Stimulated activated naive B cell treated with anti-CD40 and anti-IgM and Interleukin-4, amounts not matched to agents 10 μg/mL and 1 μg/mL and 100 μg/mL, for 72 hours (primary cell): Measurements from ENCODE around the gene PCDH9.
A peak's percentile ranks its signal among the peaks of the same experiment; 100 is the strongest.

Experiments
- ATAC-seq, 2 donors: fragments of 150-1000 bp; cut with Tn5 transposase; replicated peaks; 2 replicates each; pipeline ENCODE4 v1.10.0; 2021; ENCODE audit warnings: moderate library complexity in 1 of 2
- DNase-seq: peaks from one replicate; pipeline ENCODE4 v3.0.0; 2021
- H3K27ac Mint-ChIP-seq: one replicate; pipeline ENCODE4 v1.8.0; 2022; ENCODE audit warnings: mild to moderate bottlenecking, mixed read lengths
- H3K27me3 Mint-ChIP-seq, 2 donors: one replicate each; pipeline ENCODE4 v1.8.0; 2022; ENCODE audit warnings: mixed read lengths in 2 of 2
- H3K36me3 Mint-ChIP-seq, 2 donors: one replicate each; pipeline ENCODE4 v1.8.0; 2022; ENCODE audit warnings: mixed read lengths in 2 of 2, mild to moderate bottlenecking in 1 of 2
- H3K4me1 Mint-ChIP-seq, 2 donors: one replicate each; pipeline ENCODE4 v1.8.0; 2022; ENCODE audit warnings: mixed read lengths in 2 of 2, mild to moderate bottlenecking in 1 of 2
- H3K4me3 Mint-ChIP-seq, 2 donors: one replicate each; pipeline ENCODE4 v1.8.0; 2022; ENCODE audit warnings: mild to moderate bottlenecking in 2 of 2, mixed read lengths in 2 of 2, moderate library complexity in 1 of 2
- H3K9me3 Mint-ChIP-seq, 2 donors: one replicate each; pipeline ENCODE4 v1.8.0; 2022; ENCODE audit warnings: mixed read lengths in 2 of 2, mild to moderate bottlenecking in 1 of 2

PCDH9 gene

GRCh38 chr13:67229481-67230403, at the start of gene PCDH9:
Gene PCDH9, minus strand, starts transcription at chr13:67230336. Its CDS starts 1,896 bp downstream, at chr13:67228440.
- no peaks in the 10 kb centered on the region for H3K27me3 Mint-ChIP-seq
- H3K4me1 Mint-ChIP-seq = peaks cover 7 to 16% of the 10 kb centered on the region in 2 donors
- ATAC-seq (no peak), DNase-seq (no peak)
- H3K27ac Mint-ChIP-seq = no peak within 1 kb of the TSS
- H3K4me3 Mint-ChIP-seq = no peak within 1 kb of the TSS
- no peaks in the 10 kb centered on the region for H3K9me3 Mint-ChIP-seq
- H3K36me3 Mint-ChIP-seq = peaks cover 13 to 14% of the 10 kb centered on the region in 2 donors

GRCh38 chr13:67278235-67278634, 48.1 kb upstream of the PCDH9 start:
- Mint-ChIP-seq H3K36me3 (no peaks in the 10 kb centered on the region), H3K9me3 (no peaks in the 10 kb centered on the region), H3K27ac (no peak overlapping the region), H3K27me3 (no peaks in the 10 kb centered on the region), H3K4me1 (no peaks in the 10 kb centered on the region), H3K4me3 (no peak overlapping the region)
- no peak for ATAC-seq
- no peak for DNase-seq

GRCh38 chr13:67277581-67277980, 47.4 kb upstream of the PCDH9 start:
- ATAC-seq = no peak
- no peak for DNase-seq
- H3K9me3 Mint-ChIP-seq = no peaks in the 10 kb centered on the region
- no peaks in the 10 kb centered on the region for H3K4me1 Mint-ChIP-seq
- no peak overlapping the region for H3K27ac Mint-ChIP-seq
- no peak overlapping the region for H3K4me3 Mint-ChIP-seq
- no peaks in the 10 kb centered on the region for H3K36me3 Mint-ChIP-seq
- H3K27me3 Mint-ChIP-seq = no peaks in the 10 kb centered on the region

GRCh38 chr13:67275351-67275960, 45.3 kb upstream of the PCDH9 start:
- Mint-ChIP-seq H3K4me1 (no peaks in the 10 kb centered on the region), H3K9me3 (no peaks in the 10 kb centered on the region), H3K36me3 (no peaks in the 10 kb centered on the region), H3K27me3 (no peaks in the 10 kb centered on the region), H3K4me3 (no peak overlapping the region), H3K27ac (no peak overlapping the region)
- ATAC-seq = no peak
- DNase-seq = no peak

- ATAC-seq (no peak), DNase-seq (no peak)
- Mint-ChIP-seq H3K36me3 (no peaks in the 10 kb centered on the region), H3K27me3 (no peaks in the 10 kb centered on the region), H3K4me3 (no peak overlapping the region), H3K9me3 (no peaks in the 10 kb centered on the region), H3K27ac (no peak overlapping the region), H3K4me1 (no peaks in the 10 kb centered on the region)
Measured at GRCh38 chr13:67273001-67273400, 42.9 kb upstream of the PCDH9 start.

- Mint-ChIP-seq H3K9me3 (no peaks in the 10 kb centered on the region), H3K4me3 (no peak overlapping the region), H3K4me1 (no peaks in the 10 kb centered on the region), H3K27ac (no peak overlapping the region), H3K36me3 (no peaks in the 10 kb centered on the region), H3K27me3 (peaks cover 0 to 8% of the 10 kb centered on the region in 2 donors)
- no peak for DNase-seq
- ATAC-seq = no peak
Measured at GRCh38 chr13:67267136-67267535, 37.0 kb upstream of the PCDH9 start.

GRCh38 chr13:67259208-67259607, 29.1 kb upstream of the PCDH9 start:
- H3K9me3 Mint-ChIP-seq = no peaks in the 10 kb centered on the region
- ATAC-seq (no peak), DNase-seq (no peak)
- no peaks in the 10 kb centered on the region for H3K36me3 Mint-ChIP-seq
- H3K4me3 Mint-ChIP-seq = no peak overlapping the region
- H3K27me3 Mint-ChIP-seq = peaks cover 4 to 8% of the 10 kb centered on the region in 2 donors
- no peak overlapping the region for H3K27ac Mint-ChIP-seq
- H3K4me1 Mint-ChIP-seq = no peaks in the 10 kb centered on the region

- no peaks in the 10 kb centered on the region for H3K9me3 Mint-ChIP-seq
- H3K4me3 Mint-ChIP-seq = no peak overlapping the region
- ATAC-seq (peak; percentile 46 to 50), DNase-seq (no peak)
- peaks cover 2 to 4% of the 10 kb centered on the region in 2 donors for H3K27me3 Mint-ChIP-seq
- H3K36me3 Mint-ChIP-seq = no peaks in the 10 kb centered on the region
- no peak overlapping the region for H3K27ac Mint-ChIP-seq
- no peaks in the 10 kb centered on the region for H3K4me1 Mint-ChIP-seq
Measured at GRCh38 chr13:67258482-67258881, 28.3 kb upstream of the PCDH9 start.

- Mint-ChIP-seq H3K36me3 (no peaks in the 10 kb centered on the region), H3K4me1 (peaks cover 0 to 2% of the 10 kb centered on the region in 2 donors), H3K9me3 (no peaks in the 10 kb centered on the region), H3K4me3 (no peak overlapping the region), H3K27ac (no peak overlapping the region), H3K27me3 (no peaks in the 10 kb centered on the region)
- no peak for ATAC-seq
- no peak for DNase-seq
Measured at GRCh38 chr13:67238861-67239260, 8.7 kb upstream of the PCDH9 start.

- Mint-ChIP-seq H3K4me1 (peaks cover 0 to 2% of the 10 kb centered on the region in 2 donors), H3K27ac (no peak overlapping the region), H3K36me3 (no peaks in the 10 kb centered on the region), H3K4me3 (no peak overlapping the region), H3K27me3 (no peaks in the 10 kb centered on the region), H3K9me3 (no peaks in the 10 kb centered on the region)
- DNase-seq = no peak
- ATAC-seq = peak; percentile 50 to 56
Measured at GRCh38 chr13:67238277-67238859, 8.2 kb upstream of the PCDH9 start.

GRCh38 chr13:67235265-67235664, 5.1 kb upstream of the PCDH9 start:
- H3K4me1 Mint-ChIP-seq = peaks cover 4 to 7% of the 10 kb centered on the region in 2 donors
- DNase-seq = no peak
- peaks cover 2 to 4% of the 10 kb centered on the region in 2 donors for H3K36me3 Mint-ChIP-seq
- ATAC-seq = no peak
- H3K4me3 Mint-ChIP-seq = no peak overlapping the region
- H3K27ac Mint-ChIP-seq = no peak overlapping the region
- no peaks in the 10 kb centered on the region for H3K27me3 Mint-ChIP-seq
- H3K9me3 Mint-ChIP-seq = no peaks in the 10 kb centered on the region

GRCh38 chr13:67232384-67232783, 2.2 kb upstream of the PCDH9 start:
- peaks cover 7% of the 10 kb centered on the region in 2 donors for H3K4me1 Mint-ChIP-seq
- H3K27me3 Mint-ChIP-seq = no peaks in the 10 kb centered on the region
- peaks cover 4 to 5% of the 10 kb centered on the region in 2 donors for H3K36me3 Mint-ChIP-seq
- DNase-seq = no peak
- no peak overlapping the region for H3K27ac Mint-ChIP-seq
- H3K4me3 Mint-ChIP-seq = no peak overlapping the region
- no peak for ATAC-seq
- H3K9me3 Mint-ChIP-seq = no peaks in the 10 kb centered on the region

- H3K27me3 Mint-ChIP-seq = no peaks in the 10 kb centered on the region
- H3K9me3 Mint-ChIP-seq = no peaks in the 10 kb centered on the region
- DNase-seq = no peak
- peaks cover 5 to 7% of the 10 kb centered on the region in 2 donors for H3K4me1 Mint-ChIP-seq
- peaks cover 4 to 7% of the 10 kb centered on the region in 2 donors for H3K36me3 Mint-ChIP-seq
- ATAC-seq = peak; percentile 33 to 45
- no peak overlapping the region for H3K4me3 Mint-ChIP-seq
- no peak overlapping the region for H3K27ac Mint-ChIP-seq
Measured at GRCh38 chr13:67231289-67232000, 1.3 kb upstream of the PCDH9 start.
